Suprapubic skin (tissue), 4 donors: Measurements from ENCODE around the gene SLC6A1. TPM values are rescaled to one million over a fixed set of nuclear protein-coding genes. Genes with fewer than 3 reads are reported as not detected.

ENCODE experiments used
- DNase-seq, 2 donors: peaks; one replicate each; pipeline ENCODE4 v3.0.0-alpha.2; 2019; ENCODE audit warnings: low spot score in 2 of 2
- H3K27ac ChIP-seq: fragments of 200-600 bp; sonication (generic); one replicate; pipeline ENCODE4 v1.5.1; 2019
- H3K27me3 ChIP-seq: fragments of 200-600 bp; sonication (generic); one replicate; pipeline ENCODE4 v1.5.1; 2019
- H3K36me3 ChIP-seq: fragments of 200-600 bp; sonication (generic); one replicate; pipeline ENCODE4 v1.5.1; 2019
- H3K4me1 ChIP-seq: fragments of 200-600 bp; sonication (generic); one replicate; pipeline ENCODE4 v1.5.1; 2019
- H3K4me3 ChIP-seq: fragments of 200-600 bp; sonication (generic); one replicate; pipeline ENCODE4 v1.5.1; 2019; ENCODE audit warnings: mild to moderate bottlenecking
- H3K9me3 ChIP-seq: fragments of 200-600 bp; sonication (generic); one replicate; pipeline ENCODE4 v1.5.1; 2019
- CTCF ChIP-seq, 2 donors: fragments of 200-600 bp in 1 of 2; fragments of 450-650 bp in 1 of 2; sonication (generic) in 1 of 2; IDR thresholded peaks; one replicate each; pipeline ENCODE4 v1.5.1; 2016 to 2019; ENCODE audit warnings: antibody characterized with exemption in 2 of 2, mild to moderate bottlenecking in 1 of 2, moderate library complexity in 1 of 2
- EP300 ChIP-seq: sonication (generic); formaldehyde crosslinking; IDR thresholded peaks from one replicate; pipeline ENCODE4 v1.6.1; 2017; ENCODE audit warnings: antibody characterized with exemption
- POLR2A ChIP-seq, 2 donors: fragments of 450-650 bp; IDR thresholded peaks; one replicate each; pipeline ENCODE4 v1.6.1; 2017; ENCODE audit warnings: antibody characterized with exemption in 2 of 2, mild to moderate bottlenecking in 2 of 2, moderate library complexity in 2 of 2
- POLR2AphosphoS5 ChIP-seq, 3 donors: sonication (generic); formaldehyde crosslinking; IDR thresholded peaks; one replicate each; pipeline ENCODE4 v1.6.1; 2017; ENCODE audit warnings: antibody characterized with exemption in 3 of 3
- WGBS: methylation state at CpG from one replicate; pipeline ENCODE4 v1.1.5; 2018; 5-methylcytosine and 5-hydroxymethylcytosine counted together
- total RNA-seq, 4 donors: library from RNA; depleted of rRNA; stranded (reverse); fragments of >200 nt; gene quantifications; one replicate each; pipeline ENCODE4 v1.1.0, GENCODE V29; 2016

SLC6A1 gene
- total RNA-seq, 4 donors from 2014 or later, result 0.96 to 13.0 (median 4.3) TPM

DNA sequence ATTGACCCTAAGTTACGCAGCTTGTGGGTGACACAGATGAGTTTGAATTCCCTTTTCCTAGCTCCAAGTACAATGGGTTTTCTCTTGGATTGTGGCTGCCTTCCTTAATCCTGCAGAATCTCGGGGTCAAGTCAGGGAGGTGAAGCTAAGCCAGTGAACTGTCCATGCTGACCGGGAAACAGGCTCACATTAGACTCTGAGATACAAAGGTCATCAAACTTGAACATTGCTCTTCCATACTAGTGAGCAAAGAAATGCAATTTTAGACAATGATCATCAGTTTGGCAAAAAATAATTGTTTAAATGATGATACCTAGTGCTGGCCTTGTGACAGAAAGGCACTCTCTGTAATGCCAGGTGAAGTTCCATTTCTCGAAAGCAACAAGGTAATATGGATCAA is 31.6 kb downstream of the SLC6A1 start:
- 93% methylated on average over 4 of the region's 4 CpGs for WGBS
- H3K27ac ChIP-seq, result no peak overlapping the region
- H3K9me3 ChIP-seq, result no peaks in the 10 kb centered on the region
- peaks cover 25% of the 10 kb centered on the region for H3K27me3 ChIP-seq
- H3K4me3 ChIP-seq, result no peak overlapping the region
- no peaks in the 10 kb centered on the region for H3K4me1 ChIP-seq
- TF ChIP-seq POLR2AphosphoS5 (IDR thresholded peaks at IDR 0.05) (no peak), CTCF (IDR thresholded peaks at IDR 0.05) (no peak), EP300 (no peak), POLR2A (IDR thresholded peaks at IDR 0.05) (no peak)
- H3K36me3 ChIP-seq, result no peaks in the 10 kb centered on the region
- no peak for DNase-seq

GRCh38 chr3:11029948-11030347 is 37.4 kb downstream of the SLC6A1 start:
- H3K27ac ChIP-seq, result no peak overlapping the region
- H3K27me3 ChIP-seq, result peaks cover 22% of the 10 kb centered on the region
- H3K4me1 ChIP-seq, result no peaks in the 10 kb centered on the region
- H3K9me3 ChIP-seq, result no peaks in the 10 kb centered on the region
- no peak overlapping the region for H3K4me3 ChIP-seq
- TF ChIP-seq POLR2A (IDR thresholded peaks at IDR 0.05) (no peak), EP300 (no peak), POLR2AphosphoS5 (IDR thresholded peaks at IDR 0.05) (no peak), CTCF (IDR thresholded peaks at IDR 0.05) (no peak)
- DNase-seq, result no peak
- WGBS, result 69% methylated on average over 3 of the region's 3 CpGs
- no peaks in the 10 kb centered on the region for H3K36me3 ChIP-seq

DNA sequence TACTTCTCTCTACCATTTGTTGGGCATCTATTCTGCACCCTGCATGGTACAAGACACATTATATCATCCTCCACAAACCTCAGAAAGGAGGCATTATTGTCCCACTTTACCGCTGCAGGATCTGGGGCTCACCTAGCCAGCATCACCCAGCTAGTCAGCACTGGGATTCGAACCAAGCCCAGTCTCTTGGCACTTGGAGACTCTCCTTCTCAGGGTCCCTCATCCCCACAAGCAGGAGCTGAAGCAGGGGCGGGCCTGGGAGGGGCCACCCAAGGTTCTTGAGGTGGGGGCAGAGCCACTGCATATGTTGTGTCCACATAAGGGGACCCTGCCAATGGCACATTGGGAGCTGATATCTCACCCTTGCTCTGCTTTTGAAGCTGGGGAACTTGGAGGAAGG is 41.3 kb downstream of the SLC6A1 start:
- WGBS, result 91% methylated on average over 3 of the region's 3 CpGs
- DNase-seq, result no peak
- H3K27me3 ChIP-seq, result peaks cover 25% of the 10 kb centered on the region
- no peak overlapping the region for H3K27ac ChIP-seq
- no peak overlapping the region for H3K4me3 ChIP-seq
- no peaks in the 10 kb centered on the region for H3K9me3 ChIP-seq
- no peaks in the 10 kb centered on the region for H3K36me3 ChIP-seq
- no peaks in the 10 kb centered on the region for H3K4me1 ChIP-seq
- no peak for TF ChIP-seq EP300
- no peak for TF ChIP-seq CTCF (IDR thresholded peaks at IDR 0.05)

- H3K9me3 ChIP-seq, result no peaks in the 10 kb centered on the region
- WGBS, result 60% methylated on average over 4 of the region's 5 CpGs
- H3K4me1 ChIP-seq, result no peaks in the 10 kb centered on the region
- H3K27me3 ChIP-seq, result peaks cover 21% of the 10 kb centered on the region
- no peak overlapping the region for H3K27ac ChIP-seq
- no peak for DNase-seq
- H3K36me3 ChIP-seq, result no peaks in the 10 kb centered on the region
- H3K4me3 ChIP-seq, result no peak overlapping the region
- TF ChIP-seq CTCF (IDR thresholded peaks at IDR 0.05) (no peak), EP300 (no peak), POLR2A (IDR thresholded peaks at IDR 0.05) (no peak), POLR2AphosphoS5 (IDR thresholded peaks at IDR 0.05) (no peak)
Measured at GRCh38 chr3:11034309-11034985, 41.9 kb downstream of the SLC6A1 start.

GRCh38 chr3:11035757-11036505 is 43.4 kb downstream of the SLC6A1 start:
- H3K4me3 ChIP-seq, result no peak overlapping the region
- 78% methylated on average over 19 of the region's 19 CpGs for WGBS
- no peaks in the 10 kb centered on the region for H3K36me3 ChIP-seq
- TF ChIP-seq CTCF (IDR thresholded peaks at IDR 0.05) (no peak), POLR2AphosphoS5 (IDR thresholded peaks at IDR 0.05) (no peak), EP300 (no peak), POLR2A (IDR thresholded peaks at IDR 0.05) (no peak)
- no peak for DNase-seq
- H3K4me1 ChIP-seq, result no peaks in the 10 kb centered on the region
- H3K27me3 ChIP-seq, result peaks cover 21% of the 10 kb centered on the region
- no peak overlapping the region for H3K27ac ChIP-seq
- no peaks in the 10 kb centered on the region for H3K9me3 ChIP-seq
